OCI-M2 (cell line): ENCODE measurements around the gene CERK.

Experiments
- DNase-seq: peaks from one replicate; lab custom pipeline; 2025; ENCODE audit not compliant: unreplicated experiment; lab: John Stamatoyannopoulos, UW

The CERK gene

DNA sequence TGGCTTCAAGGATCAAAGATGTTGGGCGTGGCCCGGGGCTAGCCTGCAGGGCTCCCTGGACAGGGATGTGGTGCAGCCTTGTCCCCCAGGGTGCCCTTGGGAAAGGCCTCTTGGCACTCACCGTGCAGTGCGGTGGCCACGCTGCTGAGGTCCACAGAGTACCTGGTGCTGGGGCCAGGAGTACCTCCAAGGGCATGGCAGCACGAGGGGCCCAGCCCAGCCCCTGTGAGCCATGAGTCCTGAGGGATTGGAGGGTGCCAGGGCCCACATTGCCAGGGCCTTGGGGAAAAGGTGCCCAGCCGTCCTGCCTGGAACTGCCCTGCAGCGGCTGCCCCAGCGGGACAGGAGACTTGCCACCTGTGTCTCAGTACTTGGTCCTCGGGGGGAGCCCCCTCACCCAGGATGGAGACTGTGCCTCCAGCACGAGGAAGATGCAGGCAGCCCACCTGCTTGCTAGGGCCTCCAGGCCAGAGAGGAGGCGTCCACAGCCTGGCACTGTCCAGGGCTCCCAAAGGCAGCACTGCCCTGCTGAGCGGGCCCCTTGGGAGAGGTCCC, 73.7 kb downstream of the CERK start:
- DNase-seq: no peak

DNA sequence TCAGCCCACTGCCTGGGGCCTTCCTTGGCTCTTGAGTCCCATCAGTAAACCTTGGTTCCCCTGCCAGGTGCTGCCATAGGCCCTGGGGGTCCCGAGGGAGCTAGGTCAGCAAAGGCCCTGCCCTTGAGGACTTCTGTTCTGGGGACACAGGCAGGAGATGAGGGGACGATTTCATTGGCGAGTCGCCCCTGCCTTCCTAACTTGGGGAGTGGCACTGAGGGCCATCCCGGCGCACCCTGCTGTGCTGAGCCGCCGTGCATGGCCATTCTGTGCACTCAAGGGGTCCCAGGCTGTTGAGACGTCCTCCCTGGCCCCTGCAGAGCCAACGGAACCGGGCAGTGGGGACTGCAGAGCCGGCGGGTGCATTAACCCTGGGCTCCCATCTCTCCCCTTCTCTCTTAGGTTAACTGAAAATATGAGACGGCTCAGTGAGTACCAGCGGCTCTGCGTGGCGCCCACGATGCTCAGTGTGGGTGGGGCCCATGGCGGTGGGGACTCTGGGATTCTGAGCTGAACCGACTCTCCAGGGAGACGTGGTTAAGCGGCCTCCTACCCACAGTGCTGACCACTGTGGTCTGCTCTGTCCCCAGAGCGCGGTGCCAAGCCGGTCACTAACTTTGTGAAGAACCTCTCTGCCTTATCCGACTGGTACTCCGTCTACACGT, 74.5 kb downstream of the CERK start:
- no peak for DNase-seq

DNA sequence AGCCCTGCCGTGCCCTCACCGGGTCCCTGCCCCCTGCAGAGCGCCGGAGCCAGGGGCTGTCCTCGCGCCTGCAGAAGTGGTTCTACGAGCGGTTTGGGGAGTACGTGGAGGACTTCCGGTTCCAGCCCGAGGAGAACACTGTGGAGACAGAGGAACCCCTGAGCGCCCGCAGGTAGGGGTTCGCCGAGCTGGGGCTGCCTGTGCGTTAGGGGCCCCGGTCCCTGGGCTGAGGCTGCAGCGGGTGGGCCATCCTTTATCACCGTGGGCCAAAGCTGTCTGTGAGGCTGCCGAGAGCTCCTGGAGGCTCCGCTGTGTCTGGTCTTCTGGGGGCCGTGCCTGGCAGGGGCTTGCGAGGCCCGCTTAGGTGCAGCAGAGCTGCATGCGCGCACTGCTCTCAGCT, 75.1 kb downstream of the CERK start:
- no peak for DNase-seq

- DNase-seq: no peak
These were observed 75.8 kb downstream of the CERK start for GRCh38 chr22:46662226-46662625.

- no peak for DNase-seq
These were observed 76.7 kb downstream of the CERK start for GRCh38 chr22:46661221-46661851.

DNA sequence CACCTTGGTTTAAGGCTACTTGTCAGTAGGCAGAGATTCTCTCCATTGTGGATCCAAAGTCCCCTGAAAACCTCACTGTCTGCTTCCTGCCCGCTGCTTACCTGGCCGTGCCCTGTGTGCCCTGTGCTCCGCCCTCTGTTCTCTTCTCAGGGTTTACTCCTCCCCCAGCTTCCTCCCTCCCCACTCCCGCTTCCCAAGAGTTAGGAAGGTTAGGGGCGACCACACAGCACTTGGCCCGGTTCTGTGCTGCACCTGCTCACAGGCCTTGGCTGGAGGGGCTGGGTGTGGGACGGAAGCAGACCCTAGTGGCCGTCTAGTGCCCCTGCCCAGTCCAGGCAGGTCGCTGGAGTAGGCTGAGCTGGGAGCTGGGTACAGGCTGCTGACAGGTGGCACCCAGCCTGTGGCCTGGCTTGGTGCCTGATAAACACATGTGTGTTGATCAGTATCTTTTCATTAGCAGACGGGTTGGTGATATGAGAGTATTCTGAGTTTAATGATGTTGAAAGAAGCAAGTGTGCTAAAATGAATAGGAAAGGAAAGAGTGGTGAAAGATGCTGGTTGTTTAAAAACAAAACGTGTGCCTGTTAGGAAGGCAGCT, 77.3 kb downstream of the CERK start:
- no peak for DNase-seq

DNA sequence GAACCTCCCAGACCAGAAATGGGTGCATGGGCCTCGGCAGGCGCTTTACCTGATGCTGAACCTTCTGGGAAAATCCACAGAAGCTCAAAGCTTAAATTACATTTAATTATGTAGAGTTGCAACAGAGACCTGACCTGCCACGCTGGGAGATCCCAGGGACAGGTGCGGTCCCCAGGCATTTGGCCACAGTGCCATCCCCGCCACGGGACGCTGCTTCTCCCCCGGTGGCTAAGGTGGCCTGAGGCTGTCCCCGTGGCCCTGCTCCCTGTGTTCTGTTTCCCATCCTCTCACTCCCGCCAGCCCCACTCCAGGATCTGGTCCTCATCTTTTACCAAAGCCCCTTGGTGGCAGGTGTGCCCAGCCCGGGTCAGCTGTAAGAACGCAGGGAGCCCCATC, 78.3 kb downstream of the CERK start:
- DNase-seq: no peak

GRCh38 chr22:46659059-46659790, 78.8 kb downstream of the CERK start:
- no peak for DNase-seq

- no peak for DNase-seq
These were observed 79.8 kb downstream of the CERK start for GRCh38 chr22:46657996-46658947.

DNA sequence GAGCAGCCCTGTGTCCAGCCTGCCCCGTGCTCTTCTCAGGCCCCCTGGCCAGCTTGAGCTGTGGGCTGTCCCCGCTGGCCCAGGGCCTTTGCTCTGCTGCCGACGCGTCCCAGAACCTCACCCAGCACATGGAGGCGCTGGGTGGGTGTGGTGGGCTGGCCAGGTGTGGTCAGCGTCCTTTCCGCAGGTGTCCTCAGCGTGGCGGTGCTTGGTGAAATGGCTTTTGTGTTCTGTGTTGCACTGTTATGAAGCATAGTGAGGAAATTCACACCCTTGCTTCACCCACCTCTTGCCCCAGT, 80.4 kb downstream of the CERK start:
- DNase-seq: no peak

DNA sequence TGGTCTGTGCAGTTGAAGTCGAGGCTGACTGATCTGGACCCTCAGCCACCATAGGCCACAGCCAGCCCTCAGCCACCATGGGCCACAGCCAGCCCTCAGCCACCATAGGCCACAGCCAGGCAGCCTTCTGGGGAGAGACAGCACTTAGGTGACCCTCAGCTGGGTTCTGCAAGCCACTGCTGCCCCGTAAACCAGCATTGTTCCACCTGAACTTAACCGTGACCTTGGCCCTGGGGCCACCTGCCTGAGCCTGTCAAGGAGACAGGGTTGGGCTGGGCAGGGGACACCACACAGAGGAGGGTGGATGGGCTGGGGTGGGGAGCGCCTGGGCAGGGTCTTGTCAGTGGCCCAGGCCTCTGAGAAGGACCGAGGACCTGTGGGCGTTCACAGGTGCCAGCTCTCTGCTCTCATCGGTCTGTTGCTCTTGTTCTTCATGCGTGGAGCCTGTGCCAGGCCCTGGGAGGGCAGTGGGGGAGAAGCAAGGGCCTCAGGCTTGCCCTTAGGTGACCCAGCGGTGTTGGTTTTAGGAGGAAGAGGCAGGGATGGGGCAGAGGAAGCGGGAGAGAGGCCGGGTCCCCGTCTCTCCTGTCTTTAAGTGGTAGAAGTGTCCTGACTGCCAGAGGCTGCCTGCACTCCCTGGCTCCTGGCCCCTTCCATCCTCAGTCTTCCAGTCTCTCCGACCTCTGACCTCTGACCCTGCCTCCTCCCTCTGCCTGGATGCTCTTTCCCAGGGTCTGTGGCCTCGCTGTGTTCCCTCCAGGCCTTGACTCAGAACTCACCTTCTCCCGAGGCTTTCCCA, 81.0 kb downstream of the CERK start:
- no peak for DNase-seq

GRCh38 chr22:46655861-46656608, 82.0 kb downstream of the CERK start:
- no peak for DNase-seq

GRCh38 chr22:46654927-46655595, 83.0 kb downstream of the CERK start:
- no peak for DNase-seq

- no peak for DNase-seq
These were observed 83.6 kb downstream of the CERK start for GRCh38 chr22:46654426-46654825.

- DNase-seq: no peak
These were observed 84.5 kb downstream of the CERK start for GRCh38 chr22:46653596-46653995.

DNA sequence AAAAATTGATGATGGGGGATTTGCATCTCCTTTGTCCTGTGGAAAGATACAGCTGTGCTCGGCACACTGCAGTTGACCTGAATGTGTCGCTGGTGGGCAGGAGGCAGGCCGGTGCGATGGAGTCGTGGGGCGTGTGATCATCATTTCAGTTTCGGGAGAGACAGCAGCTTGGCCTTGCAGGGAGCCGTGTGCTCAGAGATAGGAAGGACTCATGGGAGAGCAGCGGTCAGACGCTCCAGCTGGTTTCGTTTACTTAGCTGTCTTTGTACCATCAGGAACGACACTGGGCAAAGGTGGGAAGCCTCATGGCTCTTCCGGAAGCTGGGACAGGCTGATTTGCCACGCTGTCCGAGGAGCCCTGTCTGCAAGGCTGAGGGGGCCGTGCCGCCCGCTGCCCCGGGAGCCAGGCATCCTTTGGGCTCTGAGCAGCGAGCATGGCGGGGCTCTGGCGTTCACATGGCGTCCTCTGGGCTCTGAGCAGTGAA, 85.2 kb downstream of the CERK start:
- DNase-seq: no peak

GRCh38 chr22:46652081-46652846, 85.8 kb downstream of the CERK start:
- DNase-seq: no peak

DNA sequence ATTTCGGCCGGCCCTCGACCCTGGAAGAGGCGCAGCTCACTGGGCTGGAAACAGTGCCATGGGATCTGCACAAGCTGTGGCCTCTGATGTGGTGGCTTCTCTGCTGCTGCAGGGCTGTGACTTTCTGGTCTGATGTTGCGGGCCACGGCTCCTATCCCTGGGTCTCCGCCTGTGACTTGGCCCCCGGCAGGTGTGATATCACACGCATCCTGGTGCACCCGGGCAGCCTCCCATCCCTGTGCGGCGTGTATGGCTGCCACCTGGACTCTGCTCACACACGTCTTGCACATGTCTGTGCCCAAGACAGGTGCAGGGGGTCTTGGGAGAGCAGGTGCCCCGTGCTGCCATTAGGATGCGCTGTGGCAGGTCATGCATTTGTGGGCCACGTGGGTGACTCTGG, 86.7 kb downstream of the CERK start:
- no peak for DNase-seq
